ENCODE measurements around the gene CASP9. TPM values are rescaled to one million over a fixed set of nuclear protein-coding genes. Genes with fewer than 3 reads are reported as not detected.
"Not testable (repeated sequence)": the region's sequence is repeated elsewhere in the genome, so short reads cannot be mapped to it uniquely, and the experiment has no call there.

Gene CASP9
- total RNA-seq, 1 experiment from 2014 or later: 8.0 TPM

GRCh38 chr1:15459771-15460707 lies 64.0 kb downstream of the CASP9 start:
- CTCF ChIA-PET: no interaction called here
- no peak overlapping the region for H2AFZ ChIP-seq (ENCODE audit: low read length)
- intact Hi-C loops (cut with micrococcal nuclease): no loop called here

GRCh38 chr1:15458388-15458787 lies 65.6 kb downstream of the CASP9 start:
- H3K4me3 ChIP-seq (ENCODE audit: low read length); H3K27ac ChIP-seq (ENCODE audit: low read length); H3K36me3 ChIP-seq (ENCODE audit: low read depth, low read length); H3K9me2 ChIP-seq (replicated peaks; ENCODE audit: low read length); H3K9me3 ChIP-seq (ENCODE audit: low read length); H4K20me1 ChIP-seq (ENCODE audit: low read length); BruUV-seq (replicated peaks); H3K4me2 ChIP-seq (ENCODE audit: low read length); POLR2A ChIA-PET (ENCODE audit: unreplicated experiment); H2AFZ ChIP-seq (ENCODE audit: low read length); intact Hi-C loops (cut with micrococcal nuclease); H3F3A ChIP-seq (ENCODE audit: low read length, unreplicated experiment); CTCF ChIA-PET; H3K9ac ChIP-seq (ENCODE audit: low read length); H3K27me3 ChIP-seq (ENCODE audit: low read length); H3K79me2 ChIP-seq (ENCODE audit: low read length): not testable (repeated sequence)
- ATAC-seq (0 out of 2 replicates have a peak, but pooled peaks have one; percentile 21), DNase-seq (peak; percentile 10)
- H3K4me1 ChIP-seq (ENCODE audit: insufficient read depth, low read length): peaks cover 14% of the 10 kb centered on the region

More at GRCh38 chr1:15459771-15460707, 64.0 kb downstream of the CASP9 start:
- H3K4me1 ChIP-seq (ENCODE audit: insufficient read depth, low read length): peaks cover 3% of the 10 kb centered on the region; the same call in 1 of the 2 replicates
- POLR2A ChIA-PET (ENCODE audit: unreplicated experiment): no interaction called here
- H3F3A ChIP-seq (ENCODE audit: low read length, unreplicated experiment): no peaks in the 10 kb centered on the region
- H3K9me2 ChIP-seq (replicated peaks; ENCODE audit: low read length): no peaks in the 10 kb centered on the region
- no TSS peak for BruUV-seq (replicated peaks)
- no peak overlapping the region for H3K27ac ChIP-seq (ENCODE audit: low read length)
- no peaks in the 10 kb centered on the region for H3K27me3 ChIP-seq (ENCODE audit: low read length)
- H3K4me2 ChIP-seq (ENCODE audit: low read length): no peak overlapping the region
- H3K9ac ChIP-seq (ENCODE audit: low read length): no peak overlapping the region
- TF ChIP-seq EZH2phosphoT487 (IDR thresholded peaks at IDR 0.05; ENCODE audit: borderline replicate concordance, low read length) (no peak), EZH2 (IDR thresholded peaks at IDR 0.05; ENCODE audit: low read length, unreplicated experiment) (no peak), CTCF (conservative IDR thresholded peaks at IDR 0.05; ENCODE audit: low read depth, low read length) (no peak)
- no peaks in the 10 kb centered on the region for H3K9me3 ChIP-seq (ENCODE audit: low read length)
- H3K36me3 ChIP-seq (ENCODE audit: low read depth, low read length): no peaks in the 10 kb centered on the region
- DNase-seq (no peak), ATAC-seq (peak; percentile 24; the same call in 1 of the 2 replicates)
- no peaks in the 10 kb centered on the region for H3K79me2 ChIP-seq (ENCODE audit: low read length)
- no peaks in the 10 kb centered on the region for H4K20me1 ChIP-seq (ENCODE audit: low read length)
- H3K4me3 ChIP-seq (ENCODE audit: low read length): no peak overlapping the region

- Histone ChIP-seq H2AFZ (ENCODE audit: low read length) (no peak overlapping the region), H3K4me1 (ENCODE audit: insufficient read depth, low read length) (peaks cover 14% of the 10 kb centered on the region), H3K27ac (ENCODE audit: low read length) (no peak overlapping the region), H3K79me2 (ENCODE audit: low read length) (no peaks in the 10 kb centered on the region), H3K4me3 (ENCODE audit: low read length) (no peak overlapping the region), H3K9ac (ENCODE audit: low read length) (no peak overlapping the region), H3K9me2 (replicated peaks; ENCODE audit: low read length) (no peaks in the 10 kb centered on the region), H4K20me1 (ENCODE audit: low read length) (no peaks in the 10 kb centered on the region), H3K4me2 (ENCODE audit: low read length) (no peak overlapping the region), H3F3A (ENCODE audit: low read length, unreplicated experiment) (no peaks in the 10 kb centered on the region), H3K27me3 (ENCODE audit: low read length) (no peaks in the 10 kb centered on the region), H3K36me3 (ENCODE audit: low read depth, low read length) (no peaks in the 10 kb centered on the region), H3K9me3 (ENCODE audit: low read length) (no peaks in the 10 kb centered on the region)
- TF ChIP-seq EZH2 (IDR thresholded peaks at IDR 0.05; ENCODE audit: low read length, unreplicated experiment) (no peak), EZH2phosphoT487 (IDR thresholded peaks at IDR 0.05; ENCODE audit: borderline replicate concordance, low read length) (no peak), CTCF (conservative IDR thresholded peaks at IDR 0.05; ENCODE audit: low read depth, low read length) (no peak)
- no TSS peak for BruUV-seq (replicated peaks)
- ChIA-PET CTCF (no interaction called here), POLR2A (ENCODE audit: unreplicated experiment) (no interaction called here)
- ATAC-seq (no peak), DNase-seq (no peak)
- intact Hi-C loops (cut with micrococcal nuclease): no loop called here
Measured at GRCh38 chr1:15457585-15457984, 66.4 kb downstream of the CASP9 start.
